MM.1S (cell line): ENCODE measurements around the gene SLC35G3.

Experiments used
- CTCF ChIP-seq: fragments of 300-600 bp; sonication (generic); IDR thresholded peaks from 2 replicates; pipeline ENCODE4 v1.5.1; 2016; ENCODE audit warnings: antibody characterized with exemption, low read length, mixed read lengths
- EZH2 ChIP-seq: fragments of 300-600 bp; sonication (generic); optimal IDR thresholded peaks from 2 replicates; pipeline ENCODE3; 2017; ENCODE audit warnings: low read depth, mild to moderate bottlenecking, antibody characterized with exemption, low read length, mixed read lengths

GRCh38 chr17:35235917-35236316, 41.7 kb upstream of the SLC35G3 start:
- no peak for TF ChIP-seq CTCF
- no peak for TF ChIP-seq EZH2
